ENCODE measurements around the gene ATXN7L2. TPM values are rescaled to one million over a fixed set of nuclear protein-coding genes. Genes with fewer than 3 reads are reported as not detected.

Gene ATXN7L2
- total RNA-seq, 4 donors from 2014 or later: 6.5 to 6.8 (median 6.5) TPM

GRCh38 chr1:109479901-109480300, 3.8 kb upstream of the ATXN7L2 start:
- WGBS, 2 donors: 91 to 93% methylated on average over 3 of the region's 3 CpGs
- Histone ChIP-seq H3K4me1 (peaks cover 0 to 17% (median 10%) of the 10 kb centered on the region in 4 donors), H3K9me3 (no peaks in the 10 kb centered on the region), H3K4me3 (no peak overlapping the region), H3K36me3 (no peaks in the 10 kb centered on the region), H3K27ac (no peak overlapping the region), H3K27me3 (no peaks in the 10 kb centered on the region)
- no peak for TF ChIP-seq POLR2A (IDR thresholded peaks at IDR 0.05)
- DNase-seq (ENCODE audit: low spot score in 2 of 2): no peak

DNA sequence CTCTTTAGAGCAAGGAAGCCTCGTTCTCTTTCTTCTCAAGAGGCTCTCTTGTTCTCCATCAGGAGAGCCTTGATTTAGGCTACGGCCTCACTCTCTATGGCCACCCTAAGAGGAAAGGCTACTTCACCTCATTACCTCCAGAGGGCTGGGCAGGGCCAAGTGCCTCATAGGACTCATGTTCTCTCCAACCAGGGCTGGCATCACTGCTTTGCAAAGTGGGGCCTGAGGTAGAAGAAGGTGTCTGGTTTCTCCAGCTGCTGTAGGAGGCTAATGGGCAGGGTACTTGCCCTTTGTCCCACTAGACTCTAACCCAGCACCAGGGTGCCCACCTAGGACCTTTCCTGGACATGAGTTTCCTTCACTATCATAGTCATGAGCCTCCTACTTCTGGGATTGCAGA, 2.1 kb upstream of the ATXN7L2 start:
- H3K27me3 ChIP-seq: no peaks in the 10 kb centered on the region
- no peak for DNase-seq (ENCODE audit: low spot score in 2 of 2)
- TF ChIP-seq, protein P1, sequence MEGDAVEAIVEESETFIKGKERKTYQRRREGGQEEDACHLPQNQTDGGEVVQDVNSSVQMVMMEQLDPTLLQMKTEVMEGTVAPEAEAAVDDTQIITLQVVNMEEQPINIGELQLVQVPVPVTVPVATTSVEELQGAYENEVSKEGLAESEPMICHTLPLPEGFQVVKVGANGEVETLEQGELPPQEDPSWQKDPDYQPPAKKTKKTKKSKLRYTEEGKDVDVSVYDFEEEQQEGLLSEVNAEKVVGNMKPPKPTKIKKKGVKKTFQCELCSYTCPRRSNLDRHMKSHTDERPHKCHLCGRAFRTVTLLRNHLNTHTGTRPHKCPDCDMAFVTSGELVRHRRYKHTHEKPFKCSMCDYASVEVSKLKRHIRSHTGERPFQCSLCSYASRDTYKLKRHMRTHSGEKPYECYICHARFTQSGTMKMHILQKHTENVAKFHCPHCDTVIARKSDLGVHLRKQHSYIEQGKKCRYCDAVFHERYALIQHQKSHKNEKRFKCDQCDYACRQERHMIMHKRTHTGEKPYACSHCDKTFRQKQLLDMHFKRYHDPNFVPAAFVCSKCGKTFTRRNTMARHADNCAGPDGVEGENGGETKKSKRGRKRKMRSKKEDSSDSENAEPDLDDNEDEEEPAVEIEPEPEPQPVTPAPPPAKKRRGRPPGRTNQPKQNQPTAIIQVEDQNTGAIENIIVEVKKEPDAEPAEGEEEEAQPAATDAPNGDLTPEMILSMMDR (IDR thresholded peaks at IDR 0.05): no peak
- no peak for TF ChIP-seq POLR2A (IDR thresholded peaks at IDR 0.05)
- no peak for TF ChIP-seq EP300 (IDR thresholded peaks at IDR 0.05)
- H3K36me3 ChIP-seq: no peaks in the 10 kb centered on the region
- H3K4me1 ChIP-seq: peaks cover 0 to 26% (median 14%) of the 10 kb centered on the region in 4 donors
- WGBS, 2 donors: 59 to 65% methylated on average over 2 of the region's 2 CpGs
- no peaks in the 10 kb centered on the region for H3K9me3 ChIP-seq
- no peak overlapping the region for H3K4me3 ChIP-seq
- no peak overlapping the region for H3K27ac ChIP-seq

DNA sequence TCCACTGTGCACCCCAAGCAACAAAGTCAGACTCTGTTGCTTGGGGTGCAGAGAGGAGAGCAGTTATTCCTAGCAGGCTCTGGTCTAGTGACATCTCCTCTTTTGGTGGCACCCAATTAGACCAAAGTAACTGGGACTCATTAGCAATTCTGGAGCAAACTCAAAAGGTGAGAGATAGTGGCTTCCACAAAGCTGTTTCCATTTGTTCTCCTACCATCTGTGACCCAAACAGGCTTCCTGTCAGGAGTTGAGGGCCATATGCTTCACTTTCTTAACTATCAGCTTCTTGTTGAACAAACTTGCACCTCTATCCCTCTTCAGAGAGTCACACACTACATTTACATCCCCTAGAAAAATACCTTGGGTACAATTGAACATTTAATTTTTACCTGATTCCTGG, 1.5 kb upstream of the ATXN7L2 start:
- Histone ChIP-seq H3K9me3 (no peaks in the 10 kb centered on the region), H3K27me3 (no peaks in the 10 kb centered on the region), H3K4me3 (no peak overlapping the region), H3K36me3 (peaks cover 0 to 5% (median 0%) of the 10 kb centered on the region in 3 donors), H3K27ac (no peak overlapping the region), H3K4me1 (peaks cover 0 to 26% (median 14%) of the 10 kb centered on the region in 4 donors)
- TF ChIP-seq EP300 (IDR thresholded peaks at IDR 0.05) (no peak), POLR2A (IDR thresholded peaks at IDR 0.05) (no peak)
- TF ChIP-seq, protein P1 (IDR thresholded peaks at IDR 0.05): no peak
- no peak for DNase-seq (ENCODE audit: low spot score in 2 of 2)

- Histone ChIP-seq H3K27ac (peak overlapping the region in 2 of 4 donors; percentile 51 to 96), H3K4me1 (peaks cover 0 to 26% (median 14%) of the 10 kb centered on the region in 4 donors), H3K9me3 (no peaks in the 10 kb centered on the region), H3K36me3 (peaks cover 0 to 13% (median 1%) of the 10 kb centered on the region in 3 donors), H3K4me3 (peak overlapping the region; percentile 51 to 68 (median 55)), H3K27me3 (no peaks in the 10 kb centered on the region)
- TF ChIP-seq, protein P1 (IDR thresholded peaks at IDR 0.05): no peak
- TF ChIP-seq EP300 (IDR thresholded peaks at IDR 0.05) (no peak), POLR2A (IDR thresholded peaks at IDR 0.05) (no peak)
- 16% methylated on average over 28 to 29 of the region's 29 CpGs for WGBS, 2 donors
- DNase-seq (ENCODE audit: low spot score in 2 of 2): no peak
These were observed 674 bp upstream of the ATXN7L2 start for GRCh38 chr1:109482791-109483671.

DNA sequence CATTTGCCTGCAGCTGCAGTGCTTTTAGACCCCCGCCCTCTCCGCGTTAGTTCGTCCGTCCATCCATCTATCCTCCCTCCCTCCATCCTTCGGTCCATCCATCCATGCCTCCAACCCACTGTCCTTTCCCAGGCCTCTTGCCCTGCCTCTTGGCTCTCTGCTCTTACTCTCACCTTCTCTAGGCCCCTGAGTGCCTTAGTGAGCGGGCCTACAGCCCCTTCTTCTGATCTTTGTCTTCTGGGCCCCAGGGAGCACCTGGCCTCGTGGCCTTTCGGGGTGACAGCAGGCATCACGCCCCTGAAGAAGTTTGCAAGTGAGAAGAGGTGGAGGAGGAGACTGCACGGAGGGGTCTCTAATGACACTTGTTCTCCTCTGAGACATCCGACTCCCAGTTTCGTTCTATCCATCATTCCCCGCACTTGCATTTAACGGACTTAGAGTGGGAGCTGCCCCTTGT, 842 bp downstream of the ATXN7L2 start:
- WGBS, 2 donors: 9 to 19% methylated on average over 15 of the region's 15 CpGs
- peaks cover 0 to 26% (median 14%) of the 10 kb centered on the region in 4 donors for H3K4me1 ChIP-seq
- no peak for TF ChIP-seq POLR2A (IDR thresholded peaks at IDR 0.05)
- TF ChIP-seq, protein P1 (IDR thresholded peaks at IDR 0.05): no peak

More for the DNA sequence above, 842 bp downstream of the ATXN7L2 start:
- DNase-seq (ENCODE audit: low spot score in 2 of 2): no peak
- Histone ChIP-seq H3K36me3 (peaks cover 0 to 28% (median 4%) of the 10 kb centered on the region in 3 donors), H3K9me3 (no peaks in the 10 kb centered on the region), H3K27me3 (no peaks in the 10 kb centered on the region), H3K4me3 (peak overlapping the region; percentile 51 to 92 (median 70)), H3K27ac (peak overlapping the region; percentile 93 to 98 (median 96))

Measured in tibial nerve (tissue), 4 donors.